HepG2 (cell line): ENCODE measurements around the gene TTC28. TPM values are rescaled to one million over a fixed set of nuclear protein-coding genes. Genes with fewer than 3 reads are reported as not detected.
A peak's percentile ranks its signal among the peaks of the same experiment; 100 is the strongest.

Experiments used
- ATAC-seq: fragments of 200-7000 bp; cut with Tn5 transposase; 3 replicates; pipeline ENCODE4 v1.9.1; 2020; ENCODE audit warnings: mild to moderate bottlenecking, moderate library complexity
- BruUV-seq: library from RNA; stranded (reverse); fragments of 400-500 nt; replicated peaks from 2 replicates; lab custom pipeline; 2021; lab: Mats Ljungman, UMichigan
- CTCF ChIA-PET: fragments of 300-600 bp; formaldehyde crosslinking; extraction: SDS; loops from one replicate; lab custom pipeline; 2021; ENCODE audit warnings: low total read pairs, inconsistent platforms, low intra/inter-chr PET ratio; lab: Yijun Ruan, JAX
- POLR2A ChIA-PET: fragments of 350-600 bp; sonication (Branson Sonifier 250); formaldehyde crosslinking; loops from one replicate; lab custom pipeline; 2020; ENCODE audit warnings: antibody characterized with exemption, inconsistent platforms; lab: Yijun Ruan, JAX
- DNase-seq: peaks from one replicate; pipeline ENCODE4 v3.0.0-alpha.2; 2015; ENCODE audit warnings: low spot score
- FAIRE-seq: peaks from 3 replicates; lab custom pipeline; 2011; peaks lifted over from hg19 to GRCh38; lab: Jason Lieb, UNC
- H2AFZ ChIP-seq: one replicate; pipeline ENCODE4 v1.6.1; 2011; ENCODE audit warnings: low read length, inconsistent platforms
- H3K27ac ChIP-seq: fragments of 300-600 bp; 3 replicates; pipeline ENCODE4 v1.8.0; 2011; ENCODE audit warnings: mixed run types, mild to moderate bottlenecking, mixed read lengths, low read length, inconsistent platforms; ENCODE audit not compliant: insufficient read depth; ENCODE audit errors: extremely low read length
- H3K27me3 ChIP-seq, 2 experiments: fragments of 200-600 bp in 1 of 2; 2 replicates in 1 of 2; 3 replicates in 1 of 2; pipeline versions ENCODE4 v1.6.0 to v1.8.0; 2011; ENCODE audit warnings: low read length in 2 of 2, mild to moderate bottlenecking in 2 of 2, moderate library complexity in 2 of 2, inconsistent platforms in 1 of 2; ENCODE audit not compliant: insufficient read depth in 2 of 2, control insufficient read depth in 1 of 2
- H3K36me3 ChIP-seq, 2 experiments: fragments of 200-600 bp in 1 of 2; replicated peaks in 1 of 2; 2 replicates in 1 of 2; 3 replicates in 1 of 2; pipeline versions ENCODE4 v1.5.1 to v1.8.0; 2011; ENCODE audit warnings: low read length in 2 of 2, inconsistent platforms in 1 of 2; ENCODE audit not compliant: insufficient read depth in 2 of 2, control insufficient read depth in 1 of 2
- H3K4me1 ChIP-seq: 2 replicates; pipeline ENCODE4 v1.5.1; 2012; ENCODE audit warnings: low read length, inconsistent platforms; ENCODE audit not compliant: insufficient read depth
- H3K4me2 ChIP-seq: 2 replicates; pipeline ENCODE4 v1.6.0; 2011; ENCODE audit warnings: low read depth, low read length, inconsistent platforms
- H3K4me3 ChIP-seq, 3 experiments: fragments of 200-600 bp in 1 of 3; sonication (generic), shearing (Covaris generic) in 1 of 3; replicated peaks in 1 of 3; 2 replicates each; pipeline ENCODE4 v1.5.1; 2011 to 2016; ENCODE audit warnings: low read length in 3 of 3, inconsistent platforms in 2 of 3, low read depth in 2 of 3, mild to moderate bottlenecking in 2 of 3, control low read depth in 1 of 3, mixed read lengths in 1 of 3; ENCODE audit not compliant: insufficient read depth in 1 of 3
- H3K79me2 ChIP-seq: one replicate; pipeline ENCODE4 v1.6.1; 2011; ENCODE audit warnings: low read length, inconsistent platforms; ENCODE audit not compliant: insufficient read depth
- H3K9ac ChIP-seq: 2 replicates; pipeline ENCODE4 v1.6.0; 2011; ENCODE audit warnings: mild to moderate bottlenecking, low read depth, low read length, inconsistent platforms; ENCODE audit not compliant: insufficient read depth
- H3K9me3 ChIP-seq: 2 replicates; pipeline ENCODE4 v1.5.1; 2012; ENCODE audit warnings: mild to moderate bottlenecking, low read length
- H4K20me1 ChIP-seq: 2 replicates; pipeline ENCODE4 v1.6.0; 2011; ENCODE audit warnings: inconsistent platforms, mild to moderate bottlenecking, low read length, moderate library complexity; ENCODE audit not compliant: insufficient read depth
- BORCS8-MEF2B ChIP-seq: sonication (generic); formaldehyde crosslinking; IDR thresholded peaks from 2 replicates; pipeline ENCODE4 v1.8.0; 2022; ENCODE audit warnings: mild to moderate bottlenecking, missing genetic modification reagents
- CEBPG ChIP-seq: IDR thresholded peaks from 2 replicates; pipeline ENCODE4 v1.6.1; 2016
- JDP2 ChIP-seq: sonication (generic); formaldehyde crosslinking; IDR thresholded peaks from 2 replicates; pipeline ENCODE4 v1.8.1; 2022; ENCODE audit warnings: missing genetic modification reagents, borderline replicate concordance
- KLF11 ChIP-seq: IDR thresholded peaks from 2 replicates; pipeline ENCODE4 v1.6.1; 2016; ENCODE audit warnings: missing compliant biosample characterization
- NFE2L2 ChIP-seq: fragments of 150-350 bp; IDR thresholded peaks from 2 replicates; pipeline ENCODE4 v1.6.1; 2014; ENCODE audit warnings: low read length
- NPAS2 ChIP-seq: sonication (generic); formaldehyde crosslinking; IDR thresholded peaks from 2 replicates; pipeline ENCODE4 v1.8.0; 2022; ENCODE audit warnings: mild to moderate bottlenecking, missing genetic modification reagents, borderline replicate concordance
- PRPF4 ChIP-seq: fragments of 200-400 bp; formaldehyde crosslinking; IDR thresholded peaks from 2 replicates; pipeline ENCODE4 v1.6.1; 2016; ENCODE audit warnings: low read length, low read depth; ENCODE audit not compliant: poor library complexity, severe bottlenecking
- RBM39 ChIP-seq: fragments of 200-400 bp; formaldehyde crosslinking; IDR thresholded peaks from one replicate; pipeline ENCODE4 v1.6.1; 2018; ENCODE audit warnings: antibody characterized with exemption, mild to moderate bottlenecking, low read depth, low read length; ENCODE audit not compliant: poor library complexity, severe bottlenecking
- RCOR2 ChIP-seq: IDR thresholded peaks from 2 replicates; pipeline ENCODE4 v1.6.1; 2016; ENCODE audit warnings: missing biosample characterization, missing genetic modification reagents
- SIN3A ChIP-seq: IDR thresholded peaks from 2 replicates; pipeline ENCODE4 v1.6.1; 2011; ENCODE audit warnings: low read depth, mild to moderate bottlenecking, control low read depth, low read length, borderline replicate concordance
- SKI ChIP-seq: fragments of 450-650 bp; IDR thresholded peaks from one replicate; pipeline ENCODE4 v1.6.1; 2018; ENCODE audit warnings: mild to moderate bottlenecking; ENCODE audit not compliant: partially characterized antibody
- SMC3 ChIP-seq: IDR thresholded peaks from 2 replicates; pipeline ENCODE4 v1.6.1; 2011; ENCODE audit warnings: low read length, improper control_type of control experiment
- SP2 ChIP-seq: sonication (generic); formaldehyde crosslinking; IDR thresholded peaks from 2 replicates; pipeline ENCODE4 v1.5.1; 2020; ENCODE audit warnings: mild to moderate bottlenecking, missing genetic modification reagents
- TCF12 ChIP-seq, 2 experiments: fragments of 450-650 bp in 1 of 2; sonication (generic) in 1 of 2; formaldehyde crosslinking in 1 of 2; IDR thresholded peaks; 2 replicates each; pipeline versions ENCODE4 v1.6.1 to v1.8.0; 2017 to 2022; ENCODE audit warnings: antibody characterized with exemption in 1 of 2, mild to moderate bottlenecking in 1 of 2, missing genetic modification reagents in 1 of 2, moderate library complexity in 1 of 2
- TOPORS ChIP-seq: sonication (generic); formaldehyde crosslinking; IDR thresholded peaks from 2 replicates; pipeline ENCODE4 v1.8.0; 2023; ENCODE audit warnings: mild to moderate bottlenecking, missing genetic modification reagents
- ZNF224 ChIP-seq: sonication (generic); formaldehyde crosslinking; IDR thresholded peaks from 2 replicates; pipeline ENCODE4 v1.5.0; 2020; ENCODE audit warnings: mild to moderate bottlenecking, missing genetic modification reagents
- ZNF225 ChIP-seq: sonication (generic); formaldehyde crosslinking; IDR thresholded peaks from 2 replicates; pipeline ENCODE4 v1.4.0; 2020; ENCODE audit warnings: mild to moderate bottlenecking, missing genetic modification reagents
- ZNF432 ChIP-seq: sonication (generic); formaldehyde crosslinking; IDR thresholded peaks from 2 replicates; pipeline ENCODE4 v1.5.0; 2020; ENCODE audit warnings: missing genetic modification reagents, mild to moderate bottlenecking, borderline replicate concordance
- ZNF543 ChIP-seq: sonication (generic); formaldehyde crosslinking; IDR thresholded peaks from 2 replicates; pipeline ENCODE4 v1.4.0; 2020; ENCODE audit warnings: mild to moderate bottlenecking, missing genetic modification reagents
- ZNF615 ChIP-seq: sonication (generic); formaldehyde crosslinking; IDR thresholded peaks from 2 replicates; pipeline ENCODE4 v1.5.0; 2020; ENCODE audit warnings: mild to moderate bottlenecking, missing genetic modification reagents, borderline replicate concordance
- ZNF775 ChIP-seq: sonication (generic); formaldehyde crosslinking; IDR thresholded peaks from 2 replicates; pipeline ENCODE4 v1.4.0; 2020; ENCODE audit warnings: missing genetic modification reagents, mild to moderate bottlenecking, moderate library complexity, borderline replicate concordance
- WGBS: methylation state at CpG from one replicate; pipeline ENCODE4 v1.1.6; 2017; ENCODE audit warnings: low lambda C conversion rate; 5-methylcytosine and 5-hydroxymethylcytosine counted together
- in situ Hi-C: cut with HindIII; loops from 2 replicates; pipeline ENCODE4 v1.10.0; 2017; ENCODE audit warnings: low pct_unique_long_range_greater_than_20kb; ENCODE audit not compliant: extremely low pct_ligation_motif_present
- intact Hi-C: fragments of 100-400 bp; cut with micrococcal nuclease; formaldehyde crosslinking; loops from one replicate; pipeline ENCODE4 v1.10.0; 2022; ENCODE audit not compliant: unreplicated experiment
- polyA plus RNA-seq, 8 experiments: library from polyadenylated mRNA; depleted of rRNA in 3 of 8; stranded (reverse) in 7 of 8; unstranded in 1 of 8; fragments of >200 nt; fragmentation: Illumina TruSeq in 4 of 8; extraction: Trizol in 4 of 8; gene quantifications; 2 replicates each; pipeline versions ENCODE4 v1.2.1 to v1.2.3, GENCODE V29; 2011 to 2016; ENCODE audit warnings: low read depth in 4 of 8, missing spikeins in 1 of 8, mixed read lengths in 1 of 8; ENCODE audit not compliant: insufficient read depth in 1 of 8
- total RNA-seq, 5 experiments: library from RNA; depleted of rRNA; stranded (reverse); fragments of >200 nt; fragmentation: Illumina TruSeq; extraction: Trizol; gene quantifications; 2 replicates each; pipeline ENCODE4 v1.2.3, GENCODE V29; 2016; ENCODE audit warnings: low read depth in 1 of 5
- TF ChIP-seq, protein P1 (sequence below): sonication (generic); formaldehyde crosslinking; IDR thresholded peaks from 2 replicates; pipeline ENCODE4 v1.4.0; 2020; ENCODE audit warnings: missing genetic modification reagents

The TTC28 gene
- total and polyA plus RNA-seq, 2 of the 13 experiments (the other 11 are each of a cell fraction or from before 2014, with no cell fraction given): 4.2 to 13.1 TPM

DNA sequence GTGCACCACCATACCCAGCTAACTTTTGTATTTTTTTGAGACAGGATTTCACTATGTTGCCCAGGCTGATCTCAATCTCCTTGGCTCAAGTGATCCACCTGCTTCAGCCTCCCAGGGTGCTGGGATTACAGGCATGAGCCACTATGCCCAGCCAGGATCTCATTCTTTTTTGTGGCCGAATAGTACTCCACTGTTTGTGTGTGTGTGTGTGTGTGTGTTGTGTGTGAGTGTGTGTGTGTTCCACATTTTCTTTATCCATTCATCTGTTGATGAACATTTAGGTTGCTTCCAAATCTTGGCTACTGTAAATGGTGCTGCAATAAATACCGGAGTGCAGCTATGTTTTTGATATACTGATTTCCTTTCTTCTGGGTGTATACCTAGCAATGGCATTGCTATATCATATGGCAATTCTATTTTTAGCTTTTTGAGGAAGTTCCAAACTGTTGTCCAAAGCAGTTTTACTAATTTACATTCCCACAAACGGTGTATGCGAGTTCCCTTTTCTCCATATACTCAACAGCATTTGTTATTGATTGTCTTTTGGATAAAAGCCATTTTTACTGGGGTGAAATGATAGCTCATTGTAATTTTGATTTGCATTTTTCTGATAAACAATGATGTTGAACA, 105.4 kb downstream of the TTC28 start:
- no TSS peak for BruUV-seq
- WGBS: 98% methylated on average over 4 of the region's 4 CpGs
- H3K9ac ChIP-seq: no peak overlapping the region

DNA sequence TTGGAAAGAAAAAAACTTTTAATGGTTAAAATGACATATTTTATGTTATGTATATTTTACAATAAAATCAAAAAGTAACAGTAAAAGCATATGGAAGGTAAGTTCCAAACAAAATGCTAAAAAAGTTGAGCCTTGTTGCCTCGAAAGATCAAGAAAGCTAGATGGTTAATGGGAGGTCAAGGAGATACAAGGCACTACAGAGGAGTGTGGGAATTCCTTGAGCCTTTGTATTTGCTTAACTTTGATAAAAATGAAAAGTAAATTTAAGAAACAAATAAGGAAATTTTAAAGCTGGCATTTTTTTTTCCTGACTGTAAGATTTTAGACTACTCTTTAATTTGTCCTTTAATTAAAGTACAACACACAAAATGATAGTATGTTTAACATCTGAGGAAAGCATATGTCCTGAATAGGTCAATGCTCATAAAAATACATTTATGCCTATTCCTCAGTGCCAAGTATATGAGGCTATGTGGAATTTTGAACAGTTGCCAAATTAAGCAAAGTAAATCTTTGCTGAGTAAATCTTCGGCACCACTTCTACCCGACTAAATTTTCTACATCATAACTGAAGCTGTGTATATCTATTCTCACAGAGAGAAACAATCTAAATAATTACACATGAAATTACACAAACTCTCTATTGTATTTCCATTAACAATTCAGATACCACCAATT, 108.8 kb downstream of the TTC28 start:
- H3K79me2 ChIP-seq: no peaks in the 10 kb centered on the region
- BruUV-seq: no TSS peak
- no peaks in the 10 kb centered on the region for H3K27me3 ChIP-seq
- H3K4me2 ChIP-seq: no peak overlapping the region
- ChIA-PET CTCF (no interaction called here), POLR2A (no interaction called here)
- intact Hi-C loops (no loop called here), in situ Hi-C loops (no loop called here)
- H3K4me1 ChIP-seq: peaks cover 26% of the 10 kb centered on the region
- H4K20me1 ChIP-seq: no peaks in the 10 kb centered on the region
- H2AFZ ChIP-seq: no peak overlapping the region
- no peaks in the 10 kb centered on the region for H3K36me3 ChIP-seq
- no peak overlapping the region for H3K4me3 ChIP-seq
- FAIRE-seq (no peak), DNase-seq (no peak), ATAC-seq (no peak)
- H3K9ac ChIP-seq: no peak overlapping the region
- 70% methylated on average over 3 of the region's 3 CpGs for WGBS
- no peak for TF ChIP-seq TCF12 (IDR thresholded peaks at IDR 0.05)
- no peak for TF ChIP-seq TCF12 (CRISPR knock-in tag; IDR thresholded peaks at IDR 0.05)
- no peak for TF ChIP-seq KLF11
- no peak for TF ChIP-seq ZNF224 (CRISPR knock-in tag)
- TF ChIP-seq CEBPG (CRISPR knock-in tag): no peak
- TF ChIP-seq ZNF615 (CRISPR knock-in tag): no peak
- TF ChIP-seq ZNF775 (CRISPR knock-in tag): no peak
- TF ChIP-seq ZNF432 (CRISPR knock-in tag): no peak
- TF ChIP-seq RBM39: no peak
- TF ChIP-seq, protein P1, sequence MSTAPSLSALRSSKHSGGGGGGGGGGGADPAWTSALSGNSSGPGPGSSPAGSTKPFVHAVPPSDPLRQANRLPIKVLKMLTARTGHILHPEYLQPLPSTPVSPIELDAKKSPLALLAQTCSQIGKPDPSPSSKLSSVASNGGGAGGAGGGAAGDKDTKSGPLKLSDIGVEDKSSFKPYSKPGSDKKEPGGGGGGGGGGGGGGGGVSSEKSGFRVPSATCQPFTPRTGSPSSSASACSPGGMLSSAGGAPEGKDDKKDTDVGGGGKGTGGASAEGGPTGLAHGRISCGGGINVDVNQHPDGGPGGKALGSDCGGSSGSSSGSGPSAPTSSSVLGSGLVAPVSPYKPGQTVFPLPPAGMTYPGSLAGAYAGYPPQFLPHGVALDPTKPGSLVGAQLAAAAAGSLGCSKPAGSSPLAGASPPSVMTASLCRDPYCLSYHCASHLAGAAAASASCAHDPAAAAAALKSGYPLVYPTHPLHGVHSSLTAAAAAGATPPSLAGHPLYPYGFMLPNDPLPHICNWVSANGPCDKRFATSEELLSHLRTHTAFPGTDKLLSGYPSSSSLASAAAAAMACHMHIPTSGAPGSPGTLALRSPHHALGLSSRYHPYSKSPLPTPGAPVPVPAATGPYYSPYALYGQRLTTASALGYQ (CRISPR knock-in tag): no peak
- no peak for TF ChIP-seq TOPORS (CRISPR knock-in tag)
- TF ChIP-seq SIN3A: no peak
- H3K27ac ChIP-seq: no peak overlapping the region
- H3K9me3 ChIP-seq: no peaks in the 10 kb centered on the region

More for the DNA sequence above, 105.4 kb downstream of the TTC28 start:
- CTCF ChIA-PET: no interaction called here
- peak; percentile 37 for FAIRE-seq
- H2AFZ ChIP-seq: no peak overlapping the region
- H3K27ac ChIP-seq: no peak overlapping the region
- no peaks in the 10 kb centered on the region for H3K9me3 ChIP-seq
- H3K27me3 ChIP-seq: no peaks in the 10 kb centered on the region
- TF ChIP-seq NFE2L2 (no peak), ZNF543 (CRISPR knock-in tag) (no peak), ZNF225 (CRISPR knock-in tag) (no peak), PRPF4 (no peak), SMC3 (no peak), RCOR2 (CRISPR knock-in tag) (no peak), SKI (no peak), JDP2 (CRISPR knock-in tag) (no peak), BORCS8-MEF2B (CRISPR knock-in tag) (no peak), SP2 (no peak), NPAS2 (no peak)
- in situ Hi-C loops (no loop called here), intact Hi-C loops (no loop called here)
- H4K20me1 ChIP-seq: no peaks in the 10 kb centered on the region
- POLR2A ChIA-PET: no interaction called here
- ATAC-seq: no peak
- H3K36me3 ChIP-seq: no peaks in the 10 kb centered on the region
- H3K79me2 ChIP-seq: no peaks in the 10 kb centered on the region
- peaks cover 9% of the 10 kb centered on the region for H3K4me1 ChIP-seq
- no peak for DNase-seq
- no peak overlapping the region for H3K4me3 ChIP-seq
- no peak overlapping the region for H3K4me2 ChIP-seq
